ENCODE data around the gene LRRC74B.

GRCh38 chr22:21054046-21054713, 8.4 kb downstream of the LRRC74B start:
- TF ChIP-seq CTCF (IDR thresholded peaks at IDR 0.05 in 4 of 5, conservative IDR thresholded peaks at IDR 0.05 in 1 of 5) (no peak), POLR2A (IDR thresholded peaks at IDR 0.05) (no peak)
